ENCODE results near the gene TMPRSS4.

DNA sequence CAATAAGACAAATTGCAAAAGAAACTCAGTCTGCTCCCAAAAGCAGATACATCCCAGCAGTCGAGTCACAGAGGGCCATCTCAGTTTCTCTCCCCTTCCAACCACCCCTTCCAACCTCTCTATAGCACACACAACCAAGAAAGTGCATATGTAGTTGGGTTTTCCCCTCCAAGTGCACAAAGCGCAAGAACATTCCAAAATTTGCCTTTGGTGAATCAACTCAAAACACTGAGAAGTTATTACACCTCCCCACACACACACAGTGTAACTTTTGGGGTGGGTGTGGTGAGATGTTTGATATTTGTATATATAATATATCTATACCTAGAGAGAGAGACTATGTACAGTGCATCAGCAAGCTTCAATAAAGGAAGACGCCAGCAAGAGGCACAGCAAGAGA lies 86.0 kb downstream of the TMPRSS4 start:
- no peak for TF ChIP-seq EGR1 (IDR thresholded peaks at IDR 0.05; ENCODE audit: low read depth in 2 of 2)
- TF ChIP-seq REST (IDR thresholded peaks at IDR 0.05) = no peak
- no peak for TF ChIP-seq CTCF (IDR thresholded peaks at IDR 0.05; ENCODE audit: low read depth, low read length, missing input control)
- TF ChIP-seq, protein P1, sequence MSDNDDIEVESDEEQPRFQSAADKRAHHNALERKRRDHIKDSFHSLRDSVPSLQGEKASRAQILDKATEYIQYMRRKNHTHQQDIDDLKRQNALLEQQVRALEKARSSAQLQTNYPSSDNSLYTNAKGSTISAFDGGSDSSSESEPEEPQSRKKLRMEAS (IDR thresholded peaks at IDR 0.05) = no peak
